K562 treated with DMSO at 1 percent for 48 hours (cell line): ENCODE data around the gene OLR1. TPM values are rescaled to one million over a fixed set of nuclear protein-coding genes. Genes with fewer than 3 reads are reported as not detected.

ENCODE experiments used
- total RNA-seq: library from RNA; unstranded; fragments of 300-600 nt; gene quantifications from 2 replicates; pipeline ENCODE4 v1.2.3, GENCODE V29; 2022; ENCODE audit warnings: low replicate concordance; ENCODE audit errors: extremely low read depth

OLR1 gene
- total RNA-seq, result not detected in 2 replicates

GRCh38 chr12:10171973-10172728 is at the start of gene OLR1:
Gene OLR1 (minus strand): TSS chr12:10172132. CDS start chr12:10172077, 55 bp downstream.

GRCh38 chr12:10212739-10213131 is 40.8 kb upstream of the OLR1 start, which contains the start of gene GABARAPL1:
Gene GABARAPL1 (plus strand): TSS chr12:10212877. CDS start chr12:10213130, 253 bp downstream.

GRCh38 chr12:10178821-10179220 is 6.9 kb upstream of the OLR1 start, which contains the start of gene TMEM52B:
Gene TMEM52B (plus strand): TSS chr12:10179032. CDS start chr12:10179575, 543 bp downstream.

GRCh38 chr12:10130042-10130441 is 41.9 kb downstream of the OLR1 start, which contains the start of gene CLEC7A:
Gene CLEC7A (minus strand): TSS chr12:10130199. CDS start chr12:10130082, 117 bp downstream.

Other genes starting within 250 kb of the OLR1 start
- gene CLEC2A, start 239.8 kb downstream of the OLR1 start, total RNA-seq, result not detected in 2 replicates
- not detected in 2 replicates for gene CLEC12A, start 200.7 kb downstream of the OLR1 start, total RNA-seq
- not detected in 2 replicates for gene CLEC1B, start 173.0 kb downstream of the OLR1 start, total RNA-seq
- gene CLEC12B, start 161.5 kb downstream of the OLR1 start, total RNA-seq, result not detected in 2 replicates
- gene CLEC9A, start 141.4 kb downstream of the OLR1 start, total RNA-seq, result not detected in 2 replicates
- not detected in 2 replicates for gene CLEC1A, start 73.1 kb downstream of the OLR1 start, total RNA-seq
- not detected in 2 replicates for gene CLEC7A, start 41.9 kb downstream of the OLR1 start, total RNA-seq
- gene TMEM52B, start 6.9 kb upstream of the OLR1 start, total RNA-seq, result not detected in 2 replicates
- not detected in 2 replicates for gene GABARAPL1, start 40.7 kb upstream of the OLR1 start, total RNA-seq
- not detected in 2 replicates for gene KLRD1, start 135.7 kb upstream of the OLR1 start, total RNA-seq
- gene KLRK1, start 217.9 kb upstream of the OLR1 start, total RNA-seq, result not detected in 2 replicates
- not detected in 2 replicates for gene KLRC4, start 237.6 kb upstream of the OLR1 start, total RNA-seq
- gene KLRC3, start 248.5 kb upstream of the OLR1 start, total RNA-seq, result not detected in 2 replicates